Mammary epithelial cell (primary cell): ENCODE results near the gene NHLH2.

Source experiments
- EZH2 ChIP-seq: IDR thresholded peaks from 2 replicates; pipeline ENCODE4 v1.6.1; 2012; ENCODE audit warnings: low read length, inconsistent platforms, borderline replicate concordance
- TF ChIP-seq, protein P1 (sequence below), 2 donors: IDR thresholded peaks in 1 of 2; conservative IDR thresholded peaks in 1 of 2; 2 replicates each; pipeline ENCODE4 v1.5.1; 2011 to 2012; ENCODE audit warnings: inconsistent platforms in 2 of 2, low read length in 2 of 2, mild to moderate bottlenecking in 2 of 2, control low read depth in 1 of 2, low read depth in 1 of 2; ENCODE audit not compliant: insufficient read depth in 1 of 2; ENCODE audit errors: extremely low read depth in 1 of 2

DNA sequence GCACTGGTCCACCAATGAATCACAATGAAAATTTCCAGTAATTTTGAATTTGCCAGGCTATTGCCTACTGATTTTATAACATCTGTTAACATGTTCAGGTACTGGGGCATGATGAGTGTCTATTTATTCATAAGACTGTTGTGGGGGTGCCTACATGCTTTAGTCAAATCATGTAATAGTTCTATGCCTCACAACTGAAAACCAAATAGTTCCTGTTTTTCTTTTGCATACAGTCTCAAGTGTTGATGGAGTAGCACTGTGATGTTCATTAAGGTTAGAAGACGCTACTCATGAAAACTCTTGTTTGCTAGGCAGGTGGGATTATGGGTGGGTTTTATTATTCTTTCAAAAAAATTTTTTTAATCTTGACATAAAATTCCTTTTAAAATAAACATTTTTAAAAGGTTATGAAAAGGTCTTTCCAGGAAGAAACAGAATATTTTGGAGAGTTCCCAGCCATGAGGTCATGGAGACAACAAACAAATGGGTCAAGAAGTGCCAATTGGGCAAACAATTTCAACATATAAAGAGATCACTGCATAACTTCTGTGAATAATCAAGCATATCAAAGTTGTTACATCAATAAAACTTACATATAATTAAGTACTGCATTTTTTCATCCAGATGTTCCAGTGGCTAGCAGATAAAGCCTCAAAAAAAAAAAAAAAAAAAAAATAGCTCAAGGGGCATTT lies 40.2 kb upstream of the NHLH2 start:
- TF ChIP-seq, protein P1, sequence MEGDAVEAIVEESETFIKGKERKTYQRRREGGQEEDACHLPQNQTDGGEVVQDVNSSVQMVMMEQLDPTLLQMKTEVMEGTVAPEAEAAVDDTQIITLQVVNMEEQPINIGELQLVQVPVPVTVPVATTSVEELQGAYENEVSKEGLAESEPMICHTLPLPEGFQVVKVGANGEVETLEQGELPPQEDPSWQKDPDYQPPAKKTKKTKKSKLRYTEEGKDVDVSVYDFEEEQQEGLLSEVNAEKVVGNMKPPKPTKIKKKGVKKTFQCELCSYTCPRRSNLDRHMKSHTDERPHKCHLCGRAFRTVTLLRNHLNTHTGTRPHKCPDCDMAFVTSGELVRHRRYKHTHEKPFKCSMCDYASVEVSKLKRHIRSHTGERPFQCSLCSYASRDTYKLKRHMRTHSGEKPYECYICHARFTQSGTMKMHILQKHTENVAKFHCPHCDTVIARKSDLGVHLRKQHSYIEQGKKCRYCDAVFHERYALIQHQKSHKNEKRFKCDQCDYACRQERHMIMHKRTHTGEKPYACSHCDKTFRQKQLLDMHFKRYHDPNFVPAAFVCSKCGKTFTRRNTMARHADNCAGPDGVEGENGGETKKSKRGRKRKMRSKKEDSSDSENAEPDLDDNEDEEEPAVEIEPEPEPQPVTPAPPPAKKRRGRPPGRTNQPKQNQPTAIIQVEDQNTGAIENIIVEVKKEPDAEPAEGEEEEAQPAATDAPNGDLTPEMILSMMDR (conservative IDR thresholded peaks at IDR 0.05 in 1 of 2, IDR thresholded peaks at IDR 0.05 in 1 of 2; ENCODE audit: extremely low read depth in 1 of 2, insufficient read depth in 1 of 2, low read depth in 1 of 2, low read length in 2 of 2) = no peak
- TF ChIP-seq EZH2 = no peak
